HEK293 (cell line): ENCODE measurements around the gene RAB21.

Experiments
- BCL11A ChIP-seq: fragments of 450-650 bp; formaldehyde crosslinking; IDR thresholded peaks from 2 replicates; pipeline ENCODE4 v1.5.1; 2016; ENCODE audit warnings: low read depth, missing biosample characterization, missing genetic modification characterization
- CTCF ChIP-seq: fragments of 450-650 bp; formaldehyde crosslinking; IDR thresholded peaks from 2 replicates; pipeline ENCODE4 v1.5.1; 2016; ENCODE audit warnings: missing biosample characterization, missing genetic modification characterization
- ZNF114 ChIP-seq: fragments of 450-650 bp; formaldehyde crosslinking; IDR thresholded peaks from 2 replicates; pipeline ENCODE4 v1.5.0; 2017; ENCODE audit warnings: missing biosample characterization, missing genetic modification characterization
- ZNF274 ChIP-seq, 2 experiments: fragments of 200-500 bp in 1 of 2; fragments of 450-650 bp in 1 of 2; sonication (Bioruptor generic) in 1 of 2; formaldehyde crosslinking in 1 of 2; IDR thresholded peaks; 2 replicates each; pipeline versions ENCODE4 v1.5.1 to v1.6.1; 2014 to 2016; ENCODE audit warnings: borderline replicate concordance in 1 of 2, inconsistent platforms in 1 of 2, low read length in 1 of 2, missing biosample characterization in 1 of 2, missing genetic modification characterization in 1 of 2
- TF ChIP-seq, protein P1 (sequence below): fragments of 450-650 bp; formaldehyde crosslinking; IDR thresholded peaks from 2 replicates; pipeline ENCODE4 v1.5.1; 2016; ENCODE audit warnings: missing biosample characterization, missing genetic modification characterization, borderline replicate concordance
- TF ChIP-seq, protein P2 (sequence below): fragments of 450-650 bp; formaldehyde crosslinking; IDR thresholded peaks from 2 replicates; pipeline ENCODE4 v1.5.1; 2016; ENCODE audit warnings: missing biosample characterization, missing genetic modification characterization

DNA sequence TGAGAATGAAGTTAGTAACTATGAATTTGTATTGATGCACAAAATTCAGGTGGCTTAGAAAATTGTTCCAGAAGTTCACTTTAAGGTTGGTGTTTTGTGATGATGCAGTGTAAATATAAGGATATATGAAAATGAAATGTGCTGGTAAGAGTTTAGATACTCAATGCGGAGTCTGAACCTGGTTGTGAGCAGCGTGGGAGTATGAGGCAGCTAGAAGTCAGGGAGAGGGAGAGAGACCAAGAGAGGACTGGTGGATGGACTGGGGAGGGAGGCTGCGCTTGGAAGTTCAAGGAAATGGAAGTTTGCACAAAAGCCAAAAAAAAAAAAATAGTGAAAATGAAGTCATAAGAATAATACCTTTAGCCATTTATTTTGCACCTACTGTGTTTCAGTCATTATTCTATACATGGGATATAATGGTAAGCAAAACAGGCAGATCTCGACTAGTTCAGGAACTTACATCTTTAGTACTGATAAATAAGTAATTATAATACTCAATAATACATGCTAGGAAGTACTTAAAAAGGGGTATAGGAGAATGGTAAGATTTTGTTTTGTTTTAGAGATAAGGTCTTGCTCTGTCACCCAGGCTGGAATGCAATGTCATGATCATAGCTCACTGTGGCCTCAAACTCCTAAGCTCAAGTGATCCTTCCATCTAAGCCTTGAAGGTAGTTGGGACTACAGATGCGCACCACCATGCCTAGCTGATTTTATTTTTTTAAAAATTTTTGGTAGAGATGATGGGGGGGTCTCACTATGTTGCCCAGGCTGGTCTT, 10.0 kb upstream of the RAB21 start:
- TF ChIP-seq CTCF (tag by site-specific recombination) = no peak
- TF ChIP-seq, protein P1, sequence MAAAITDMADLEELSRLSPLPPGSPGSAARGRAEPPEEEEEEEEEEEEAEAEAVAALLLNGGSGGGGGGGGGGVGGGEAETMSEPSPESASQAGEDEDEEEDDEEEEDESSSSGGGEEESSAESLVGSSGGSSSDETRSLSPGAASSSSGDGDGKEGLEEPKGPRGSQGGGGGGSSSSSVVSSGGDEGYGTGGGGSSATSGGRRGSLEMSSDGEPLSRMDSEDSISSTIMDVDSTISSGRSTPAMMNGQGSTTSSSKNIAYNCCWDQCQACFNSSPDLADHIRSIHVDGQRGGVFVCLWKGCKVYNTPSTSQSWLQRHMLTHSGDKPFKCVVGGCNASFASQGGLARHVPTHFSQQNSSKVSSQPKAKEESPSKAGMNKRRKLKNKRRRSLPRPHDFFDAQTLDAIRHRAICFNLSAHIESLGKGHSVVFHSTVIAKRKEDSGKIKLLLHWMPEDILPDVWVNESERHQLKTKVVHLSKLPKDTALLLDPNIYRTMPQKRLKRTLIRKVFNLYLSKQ (tag by site-specific recombination) = no peak
- TF ChIP-seq BCL11A (tag by site-specific recombination) = no peak
- TF ChIP-seq ZNF274 (IDR thresholded peaks at IDR 0.05; ENCODE audit: low read length) = no peak
- TF ChIP-seq ZNF274 (tag by site-specific recombination; IDR thresholded peaks at IDR 0.05; ENCODE audit: borderline replicate concordance) = no peak
- TF ChIP-seq, protein P2, sequence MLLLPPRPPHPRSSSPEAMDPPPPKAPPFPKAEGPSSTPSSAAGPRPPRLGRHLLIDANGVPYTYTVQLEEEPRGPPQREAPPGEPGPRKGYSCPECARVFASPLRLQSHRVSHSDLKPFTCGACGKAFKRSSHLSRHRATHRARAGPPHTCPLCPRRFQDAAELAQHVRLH = no peak
- no peak for TF ChIP-seq ZNF114 (tag by site-specific recombination)
